Measurements from ENCODE around the gene MACROD1. TPM values are rescaled to one million over a fixed set of nuclear protein-coding genes. Genes with fewer than 3 reads are reported as not detected.

The MACROD1 gene
- total RNA-seq, 1 donor from 2014 or later, result 19.3 TPM

DNA sequence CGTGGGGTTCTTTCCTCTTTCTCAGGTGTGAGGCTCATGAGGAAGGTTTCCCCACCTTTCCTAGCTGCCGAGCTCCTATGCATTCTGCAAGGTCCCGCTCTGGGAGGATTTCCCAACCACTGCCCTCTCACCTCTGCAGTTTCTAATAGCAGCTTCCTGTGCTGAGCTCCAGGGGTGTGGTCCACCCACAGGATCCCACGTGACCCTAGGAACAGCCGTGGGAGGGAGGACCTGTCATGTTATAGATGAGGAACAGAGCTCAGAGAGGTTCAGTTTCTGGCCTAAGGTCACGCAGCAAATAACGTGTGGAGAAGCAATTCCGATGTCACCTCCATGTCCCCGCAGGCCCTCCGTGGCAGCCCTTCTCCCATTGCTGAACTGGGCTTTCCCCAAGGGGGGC lies 91.7 kb downstream of the MACROD1 start:
- DNase-seq (ENCODE audit: low spot score), result no peak

DNA sequence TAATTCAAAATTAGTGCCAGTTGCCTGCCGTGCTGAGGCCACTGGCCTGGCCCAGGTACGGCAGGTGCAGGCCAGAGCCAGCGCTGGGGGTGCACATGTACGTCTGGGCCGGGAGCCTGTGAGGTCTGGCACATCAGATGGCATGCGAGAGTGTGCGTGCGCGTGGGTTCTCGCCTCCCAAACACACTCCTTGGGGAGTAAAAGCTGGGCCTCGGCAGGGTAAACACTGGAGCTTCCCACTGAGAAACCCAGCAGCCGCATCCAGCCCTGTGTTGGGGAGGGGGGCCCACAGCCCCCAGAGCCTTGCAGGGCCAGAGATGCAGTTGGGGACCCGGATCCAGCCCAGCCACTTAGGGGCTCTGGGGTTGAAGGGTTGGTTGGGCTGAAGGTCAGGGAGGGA lies 92.4 kb downstream of the MACROD1 start:
- no peak for DNase-seq (ENCODE audit: low spot score)

DNA sequence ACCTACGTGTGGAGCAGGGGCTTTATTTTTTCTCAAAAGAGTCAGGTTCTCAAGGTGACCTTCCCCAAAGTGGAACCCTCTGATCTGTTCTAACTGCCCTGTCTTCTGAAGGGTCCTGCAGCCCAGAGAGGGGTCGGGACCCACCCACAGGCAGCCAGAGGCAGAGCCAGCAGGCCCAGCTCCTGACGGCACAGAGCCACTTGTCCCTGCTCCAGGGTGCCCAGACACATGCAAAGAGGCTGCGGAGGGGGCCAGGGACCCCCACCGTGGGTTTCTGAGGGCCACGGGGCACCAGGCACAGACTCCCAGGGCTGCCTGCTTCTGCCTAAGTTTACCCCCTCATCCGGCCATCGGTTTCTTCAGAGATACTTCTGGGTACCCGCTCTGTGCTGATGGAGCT lies 93.0 kb downstream of the MACROD1 start:
- no peak for DNase-seq (ENCODE audit: low spot score)

DNA sequence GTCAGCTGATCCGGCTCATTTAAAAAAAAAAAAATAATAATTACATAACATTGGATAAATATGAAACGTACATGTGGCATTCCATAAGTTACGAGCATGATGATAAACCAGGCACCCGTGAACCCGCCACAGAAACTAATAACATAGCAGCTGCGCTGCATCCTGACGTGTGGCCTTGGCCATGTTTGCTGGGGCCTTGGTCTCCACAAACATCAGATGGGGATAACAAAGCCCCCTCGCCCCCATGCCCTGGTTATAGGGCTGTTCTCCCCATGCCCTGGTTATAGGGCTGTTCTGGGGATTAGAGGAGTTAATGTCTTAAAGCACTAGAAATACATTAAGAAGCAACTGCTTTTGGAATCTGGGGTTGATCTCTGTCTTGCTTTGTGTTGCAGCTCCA lies 93.5 kb downstream of the MACROD1 start:
- no peak for DNase-seq (ENCODE audit: low spot score)

DNA sequence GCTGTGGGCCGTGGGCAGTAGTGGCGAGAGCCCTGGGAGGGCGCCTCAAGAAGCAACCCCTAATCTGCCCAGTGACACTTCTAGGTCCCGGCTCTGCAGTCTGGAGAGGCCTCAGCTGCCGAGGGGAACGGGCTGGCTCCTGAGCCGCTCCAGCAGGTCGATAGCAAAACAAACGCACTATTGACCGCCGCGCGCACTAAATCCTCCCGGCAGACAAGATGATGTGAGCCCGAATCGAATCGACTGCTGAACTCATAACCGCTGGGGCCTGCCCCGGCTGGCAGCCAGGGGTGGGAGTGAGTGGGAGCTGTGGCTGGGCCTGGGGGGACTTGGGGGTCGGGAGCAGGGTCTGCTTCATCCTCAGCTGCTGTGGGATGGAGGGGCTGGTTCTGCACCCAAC lies 94.1 kb downstream of the MACROD1 start:
- peak; percentile 41 for DNase-seq (ENCODE audit: low spot score)

DNA sequence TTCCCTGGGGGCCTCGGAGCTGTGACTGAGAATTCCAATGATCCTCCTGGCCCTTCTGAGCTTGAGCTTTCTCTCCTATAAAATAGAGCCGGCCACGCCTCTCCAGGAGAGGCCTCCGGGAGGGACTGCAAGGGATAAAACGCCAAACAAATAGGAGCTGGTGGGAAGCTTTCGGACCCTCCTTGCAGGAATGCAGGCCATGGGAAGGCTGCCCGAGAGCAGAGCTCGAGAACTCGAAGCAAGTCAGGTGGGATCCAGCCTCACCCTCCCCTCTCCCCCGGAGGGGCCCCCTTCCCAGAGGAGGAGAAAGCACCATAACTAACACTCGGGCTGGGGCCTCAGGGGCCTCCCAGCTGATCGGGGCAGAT lies 95.6 kb downstream of the MACROD1 start:
- no peak for DNase-seq (ENCODE audit: low spot score)

DNA sequence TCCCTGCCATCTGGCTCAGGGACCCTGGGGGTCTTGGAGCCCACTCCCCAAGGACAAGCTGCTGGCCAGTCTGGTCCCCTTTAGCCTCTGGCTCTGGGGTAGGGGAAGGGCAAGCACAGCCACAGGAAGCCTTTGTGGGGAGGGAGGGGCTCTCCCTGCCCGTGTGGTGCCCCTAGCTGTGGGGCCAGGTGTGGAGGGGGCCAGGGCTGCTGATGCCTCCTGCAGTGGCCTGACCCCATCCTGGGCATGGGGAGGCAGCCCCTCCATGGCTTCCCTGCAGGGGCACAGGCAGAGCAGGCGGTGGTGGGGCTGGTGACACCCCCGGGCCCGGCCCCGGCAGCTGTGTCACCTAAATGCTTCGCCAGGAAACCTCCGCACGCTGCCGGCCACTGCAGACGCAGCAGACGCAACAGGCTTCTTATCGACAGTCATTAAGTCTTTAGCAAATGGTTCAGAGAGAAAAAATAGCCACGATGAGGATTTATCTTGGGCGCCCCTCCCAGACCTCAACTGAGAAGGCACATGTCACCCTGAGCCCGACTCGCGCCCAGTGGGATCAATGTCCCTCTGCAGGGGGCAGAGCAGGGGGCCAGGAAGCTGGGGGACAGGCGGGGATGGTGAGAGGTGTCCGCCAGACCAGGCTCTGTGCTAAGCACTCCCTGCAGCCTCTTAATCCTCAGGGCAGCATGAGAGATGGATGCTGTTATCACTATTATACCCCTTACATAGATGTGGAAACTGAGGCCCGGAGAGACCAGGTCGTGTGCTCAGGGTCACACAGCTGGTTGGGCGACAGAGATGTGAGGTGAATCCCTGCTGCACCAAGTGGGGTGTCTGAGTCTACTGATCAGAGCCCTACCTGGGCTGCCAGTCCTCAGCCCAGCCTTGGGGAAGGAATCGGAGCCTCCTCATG lies 96.3 kb downstream of the MACROD1 start:
- DNase-seq (ENCODE audit: low spot score), result no peak

DNA sequence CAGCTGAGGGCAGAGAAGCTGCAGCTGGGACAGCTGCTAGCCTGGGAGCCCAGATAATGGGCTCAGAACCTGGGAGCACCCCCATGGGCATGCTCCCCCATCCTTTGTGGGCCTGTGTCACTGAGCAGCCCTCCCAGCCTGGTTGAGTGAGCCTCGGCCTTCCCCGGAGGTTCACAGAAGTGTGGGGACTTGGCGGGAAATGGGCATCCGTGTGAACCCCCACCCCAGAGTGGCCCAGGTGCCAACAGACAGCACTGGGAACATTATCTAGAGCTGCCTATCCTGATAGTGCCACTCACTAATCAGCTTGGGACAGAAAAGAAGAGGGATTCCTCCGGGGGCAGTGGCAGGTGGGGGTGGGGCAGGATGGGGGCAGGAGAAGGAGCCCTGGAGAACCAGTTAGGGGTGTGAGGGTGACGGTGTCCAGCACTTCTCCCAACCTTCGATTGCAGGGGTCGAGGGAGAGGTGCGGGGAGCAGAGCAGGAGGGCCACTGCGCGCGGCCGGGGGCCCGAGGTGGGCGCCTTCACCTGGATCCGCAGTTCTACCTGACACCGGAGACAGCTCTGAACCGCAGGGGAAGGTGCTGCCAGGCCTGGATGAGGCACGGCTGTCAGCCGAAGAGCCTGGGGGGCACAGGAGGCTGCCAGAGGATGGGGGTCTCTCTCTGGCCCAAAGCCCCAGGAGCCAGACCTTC lies 97.1 kb downstream of the MACROD1 start:
- DNase-seq (ENCODE audit: low spot score), result no peak

DNA sequence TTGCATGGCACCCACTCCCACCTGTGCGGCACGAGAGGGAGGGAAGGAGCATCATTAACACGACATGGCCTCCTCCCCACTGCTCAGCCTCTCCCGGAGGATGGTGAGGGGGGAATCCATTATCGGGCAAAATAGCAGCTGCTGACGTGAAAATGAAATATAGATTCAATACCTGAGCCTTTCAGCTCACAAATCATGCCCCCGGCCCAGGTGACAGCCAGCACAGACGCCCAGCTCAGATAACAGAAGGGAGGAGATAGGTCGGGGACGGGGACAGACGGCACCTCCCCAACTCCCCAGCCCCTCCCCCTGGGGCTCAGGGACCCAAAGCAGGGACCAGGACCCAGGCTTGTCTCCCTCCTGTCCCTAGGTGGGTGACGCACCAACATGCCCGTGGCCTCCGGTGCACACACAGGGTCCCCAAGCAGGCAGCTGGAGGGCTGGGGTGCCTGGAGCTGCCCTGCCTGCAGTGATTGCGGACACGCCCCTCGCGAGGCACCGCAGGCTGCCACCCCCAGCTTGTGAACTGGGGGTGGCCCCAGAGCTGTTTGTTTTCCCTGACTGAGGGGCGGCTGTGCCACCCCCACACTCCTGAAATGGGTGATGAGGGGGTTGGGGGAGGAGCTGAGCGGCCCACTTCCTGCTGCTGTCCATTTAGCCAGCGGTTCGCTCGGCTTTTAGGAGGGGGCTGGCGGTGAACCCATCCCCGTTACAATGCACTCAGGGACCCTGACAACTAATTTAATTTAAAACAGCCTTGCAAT lies 98.5 kb downstream of the MACROD1 start:
- DNase-seq (ENCODE audit: low spot score), result no peak

DNA sequence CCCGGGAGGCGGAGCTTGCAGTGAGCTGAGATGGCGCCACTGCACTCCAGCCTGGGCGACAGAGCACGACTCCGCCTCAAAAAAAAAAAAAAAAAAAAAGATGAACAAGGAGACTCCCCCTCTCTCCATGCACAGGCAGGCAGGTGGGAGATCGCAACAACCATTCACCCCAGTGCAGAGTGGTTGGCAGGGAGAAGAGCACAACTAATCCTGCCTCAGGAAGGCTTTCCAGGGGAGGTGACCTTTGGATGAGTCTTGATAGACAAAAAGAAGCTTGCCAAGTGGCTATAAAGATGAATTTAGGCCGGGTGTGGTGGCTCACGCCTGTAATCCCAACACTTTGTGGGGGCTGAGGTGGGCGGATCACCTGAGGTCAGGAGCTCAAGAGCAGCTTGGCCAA lies 100.2 kb downstream of the MACROD1 start:
- DNase-seq (ENCODE audit: low spot score), result no peak

DNA sequence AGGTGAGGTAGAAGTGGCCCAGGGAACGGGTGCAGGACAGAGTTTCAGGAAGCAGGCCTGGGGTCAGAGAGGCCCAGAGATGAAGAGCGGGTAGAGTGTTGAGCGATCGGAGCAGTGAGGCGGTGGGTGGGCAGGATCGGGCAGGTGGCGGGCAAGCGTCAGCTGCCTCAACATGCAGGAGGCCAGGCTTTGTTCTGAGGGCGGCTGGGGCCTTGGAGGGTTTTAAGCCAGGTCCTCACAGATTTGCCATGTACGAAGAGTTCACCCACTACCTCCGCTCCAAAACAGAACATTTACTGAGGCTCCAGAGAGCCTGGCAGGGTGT lies 100.8 kb downstream of the MACROD1 start:
- no peak for DNase-seq (ENCODE audit: low spot score)

DNA sequence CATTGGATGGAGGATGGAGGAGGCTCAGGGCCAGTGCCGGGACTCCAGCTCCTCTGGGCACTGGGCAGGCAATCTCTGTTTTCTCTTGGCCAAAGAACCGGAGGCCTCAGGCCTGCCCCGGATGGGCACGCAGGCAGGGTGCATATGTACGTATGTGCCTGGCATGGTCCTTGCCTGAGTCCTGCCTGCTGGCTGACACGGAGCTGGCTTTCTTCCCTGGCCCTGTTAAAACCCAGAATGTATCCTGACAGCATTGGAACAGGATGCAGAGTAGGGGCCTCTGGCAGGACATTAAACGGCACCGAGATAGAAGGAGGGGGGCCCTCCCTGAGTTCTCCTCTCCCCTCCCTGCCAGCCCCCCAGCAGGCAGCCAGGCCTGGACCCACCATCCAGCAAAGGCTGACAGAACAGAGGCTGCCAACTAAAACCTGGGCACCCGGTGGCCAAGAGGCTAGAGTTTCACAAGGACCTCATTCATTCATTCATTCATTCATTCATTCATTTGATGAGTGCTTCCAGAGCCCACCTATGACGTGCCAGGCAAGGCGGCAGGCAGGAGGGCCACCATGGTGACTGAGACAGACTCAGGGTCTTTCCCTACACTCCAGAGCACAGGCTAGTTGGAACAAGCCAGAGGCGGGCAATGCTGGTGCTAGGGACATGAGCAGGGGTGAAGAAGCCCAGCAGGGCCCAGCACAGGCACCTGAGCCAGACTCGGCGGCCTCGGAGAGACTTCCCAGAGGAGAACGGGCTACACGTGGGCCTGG lies 101.4 kb downstream of the MACROD1 start:
- DNase-seq (ENCODE audit: low spot score), result no peak

DNA sequence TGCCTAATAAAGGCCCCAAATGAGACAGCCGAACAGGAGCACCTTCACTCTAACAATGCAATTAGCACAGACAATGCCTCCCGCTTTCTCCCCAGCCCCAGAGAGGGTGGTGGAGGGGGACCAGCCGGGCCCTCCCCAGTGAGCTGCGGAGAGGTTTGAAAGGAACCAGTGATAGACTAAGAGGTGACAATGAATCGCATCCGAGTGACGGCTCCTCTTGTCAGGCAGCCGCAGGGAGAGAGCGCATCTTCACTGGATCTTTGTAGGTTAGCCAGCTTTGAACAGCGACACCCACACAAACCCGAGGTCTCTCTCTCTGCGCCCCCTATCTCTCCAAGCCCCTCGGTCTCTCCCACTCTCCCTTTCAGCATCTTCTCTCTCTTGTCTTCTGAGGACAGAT lies 102.1 kb downstream of the MACROD1 start:
- no peak for DNase-seq (ENCODE audit: low spot score)

DNA sequence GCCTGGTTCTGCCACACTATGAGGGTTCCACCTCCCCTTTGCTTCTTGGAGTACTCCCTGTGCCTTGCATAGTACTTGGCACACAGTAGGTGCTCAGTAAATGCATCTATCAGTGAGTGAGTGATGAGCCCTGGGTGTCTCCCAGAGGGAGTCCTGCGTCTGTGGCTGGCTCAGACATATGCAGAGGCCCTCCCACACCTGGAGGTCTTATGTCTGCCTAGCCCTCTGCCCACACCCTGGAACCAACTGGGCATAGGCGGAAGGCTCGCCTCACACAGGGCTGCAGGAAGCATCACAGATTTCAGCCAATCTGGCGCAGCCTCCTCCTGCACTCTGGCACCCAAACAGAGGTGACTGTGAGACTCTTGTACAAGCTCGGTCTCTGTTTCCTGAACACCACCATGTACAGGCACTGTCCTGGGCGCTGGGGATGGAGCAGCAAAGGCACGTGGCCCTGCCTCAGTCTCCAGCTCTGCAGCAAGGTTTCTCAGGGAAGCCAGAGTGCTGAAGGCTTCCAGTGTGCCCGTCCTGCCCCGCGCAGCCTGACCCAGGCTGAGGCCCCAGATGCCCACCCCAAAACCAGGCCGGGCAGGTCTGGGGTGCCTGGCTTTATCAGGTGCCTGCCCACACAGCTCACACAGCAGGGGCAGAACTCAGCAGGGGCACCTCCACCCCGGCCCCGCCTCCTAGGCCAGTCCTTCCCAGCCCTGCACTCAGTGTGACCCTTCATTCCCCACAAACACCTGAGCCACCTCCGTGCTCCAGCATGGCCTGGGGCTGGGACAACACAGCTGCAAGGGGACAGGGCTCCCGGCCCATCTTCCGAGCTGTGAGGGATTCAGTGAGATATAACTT lies 103.5 kb downstream of the MACROD1 start:
- no peak for DNase-seq (ENCODE audit: low spot score)

DNA sequence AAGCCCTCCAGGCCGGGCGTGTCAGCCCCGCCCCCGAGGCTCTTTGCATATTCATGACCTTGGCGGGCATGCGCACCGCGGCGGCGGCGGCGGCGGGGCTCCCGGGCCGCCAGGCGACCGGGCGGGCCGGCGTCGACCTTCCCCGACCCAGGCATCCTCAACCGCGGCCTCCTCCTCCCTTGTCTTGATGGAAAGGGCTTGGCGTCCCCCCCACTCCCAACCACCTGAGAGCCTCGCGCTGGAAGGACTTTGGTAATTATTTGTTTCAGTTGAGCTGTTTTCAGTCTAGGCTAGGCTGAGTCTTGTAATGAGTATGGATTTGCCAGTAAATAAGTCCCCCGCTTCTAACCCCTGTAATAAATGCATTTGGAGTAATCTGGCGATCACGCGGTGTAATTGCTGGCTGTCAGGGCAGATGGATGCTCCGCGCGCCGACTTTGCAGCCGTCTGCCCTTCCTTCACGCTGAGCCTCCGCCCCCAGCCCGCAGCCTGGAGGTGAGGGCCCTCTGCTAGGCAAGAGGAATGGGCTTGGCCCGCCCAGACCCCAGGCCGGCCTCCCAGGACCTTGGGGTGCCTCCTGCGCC lies 105.0 kb downstream of the MACROD1 start:
- DNase-seq (ENCODE audit: low spot score), result no peak

DNA sequence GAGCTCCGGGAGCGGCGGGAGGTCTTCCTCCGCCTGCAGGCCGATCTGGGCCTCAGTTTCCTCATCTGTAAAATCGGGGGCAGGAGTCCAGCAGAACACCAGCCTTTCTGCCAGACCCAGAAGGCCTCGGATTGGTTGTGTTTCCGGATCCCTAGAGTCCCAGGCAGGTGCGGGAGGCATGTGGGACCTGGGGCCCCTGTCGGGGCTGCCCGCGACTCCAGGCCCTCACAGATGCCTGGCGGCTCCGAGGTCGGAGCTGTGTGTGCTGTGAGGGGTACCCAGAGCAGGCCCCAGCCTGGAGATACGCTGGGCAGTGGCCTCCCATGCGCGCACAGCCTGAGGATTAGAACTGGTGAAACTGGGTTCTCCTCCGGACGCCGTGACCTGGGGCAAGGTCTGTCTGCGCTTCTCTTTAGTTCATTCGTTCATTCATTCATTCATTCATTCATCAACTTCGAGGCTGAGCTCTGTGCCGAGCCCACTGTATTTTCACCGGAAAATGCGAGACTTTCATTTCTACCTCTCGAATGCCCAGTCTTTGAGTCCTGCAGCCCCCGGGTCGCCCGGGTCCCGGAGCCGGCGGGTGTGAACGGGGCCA lies 105.6 kb downstream of the MACROD1 start:
- no peak for DNase-seq (ENCODE audit: low spot score)

DNA sequence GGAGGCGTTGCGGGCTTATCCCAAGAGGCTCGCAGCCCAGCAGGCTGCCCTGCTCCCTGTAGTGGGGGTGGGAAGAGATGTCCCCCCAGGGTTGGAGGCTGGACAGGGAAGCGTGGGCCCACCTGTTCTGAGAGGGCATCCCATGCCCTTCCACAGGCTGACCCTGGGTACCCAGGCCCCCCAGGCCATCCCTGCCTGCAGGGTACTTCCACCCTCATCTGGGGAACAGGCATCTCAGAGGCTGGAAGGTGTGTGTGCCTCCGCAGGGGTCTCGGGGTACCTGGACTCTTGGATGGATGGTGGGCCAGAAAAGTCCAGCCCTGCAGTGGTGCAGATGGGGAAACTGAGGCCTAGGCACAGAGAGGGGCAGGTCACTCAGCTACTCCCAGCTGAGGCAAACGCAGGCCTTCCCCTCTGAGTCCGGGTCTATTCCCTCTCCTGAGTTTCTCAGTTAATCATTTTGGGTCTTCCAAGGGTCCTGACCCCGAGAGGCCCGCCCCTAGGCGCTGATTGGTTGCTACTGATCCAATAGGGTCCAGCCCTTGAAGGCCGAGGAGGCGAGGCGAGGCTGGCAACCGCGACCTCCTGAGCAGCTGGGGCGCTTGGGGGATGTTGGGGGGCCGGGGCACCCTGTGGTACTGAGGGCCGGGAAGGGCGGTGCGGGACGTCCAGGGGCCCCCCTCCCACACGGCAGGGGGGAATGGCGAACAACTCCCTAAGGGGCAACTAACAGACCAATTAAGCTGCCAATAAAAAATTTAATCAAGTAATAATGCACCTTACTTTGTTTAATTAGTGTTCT lies 106.4 kb downstream of the MACROD1 start:
- DNase-seq (ENCODE audit: low spot score), result no peak

DNA sequence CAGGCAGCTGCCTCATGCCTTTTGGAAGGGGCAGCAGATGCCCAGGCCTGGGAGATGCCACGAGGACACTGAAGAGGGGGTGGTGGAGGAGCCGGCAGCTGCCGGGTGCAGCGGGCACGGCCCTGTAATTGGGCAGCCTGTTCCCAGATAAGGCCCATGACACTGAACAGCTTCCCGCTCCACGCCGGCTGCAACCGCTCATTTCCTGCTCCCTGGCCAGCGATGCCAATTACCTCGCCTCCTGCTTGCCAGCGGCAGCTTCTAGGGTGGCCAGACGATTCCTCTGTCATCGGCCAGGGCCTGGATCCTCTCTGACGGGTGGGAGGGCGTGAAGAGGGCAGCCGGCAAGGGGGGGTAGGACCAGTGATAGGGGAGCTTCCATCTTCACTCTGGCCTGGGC lies 107.4 kb downstream of the MACROD1 start:
- DNase-seq (ENCODE audit: low spot score), result peak; percentile 57

DNA sequence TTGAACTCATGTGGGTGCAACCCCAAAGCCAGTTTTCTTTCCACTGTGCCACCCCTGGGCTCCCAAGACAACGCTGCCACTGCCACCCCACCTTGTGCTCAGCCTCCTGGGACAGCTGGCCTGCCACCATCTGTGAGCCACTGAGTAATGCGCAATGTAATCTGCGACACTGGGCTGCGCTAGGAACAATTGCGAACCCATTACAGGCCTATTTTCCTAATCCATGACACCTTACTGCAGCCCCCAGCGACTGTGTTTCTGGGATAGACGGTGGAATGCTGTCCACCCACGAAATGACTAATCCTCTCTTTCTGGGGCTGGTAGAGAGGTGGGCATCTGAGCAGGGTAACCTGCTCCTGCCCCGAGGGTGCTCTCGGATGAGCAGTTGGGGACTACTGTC lies 108.0 kb downstream of the MACROD1 start:
- no peak for DNase-seq (ENCODE audit: low spot score)
